H1 (cell line): ENCODE measurements around the gene TOGARAM1. TPM values are rescaled to one million over a fixed set of nuclear protein-coding genes. Genes with fewer than 3 reads are reported as not detected.

ENCODE experiments used
- CTCF ChIA-PET: fragments of 300-600 bp; sonication (Branson Sonifier 250); formaldehyde crosslinking; loops from one replicate; lab custom pipeline; 2021; ENCODE audit not compliant: partially characterized antibody; lab: Charles Lee
- POLR2A ChIA-PET: fragments of 300-600 bp; sonication (Branson Sonifier 250); formaldehyde crosslinking; loops from one replicate; lab custom pipeline; 2021; ENCODE audit warnings: inconsistent platforms; ENCODE audit not compliant: partially characterized antibody; lab: Charles Lee
- DNase-seq, 2 experiments: peaks; one replicate each; pipeline versions ENCODE4 v3.0.0 to v3.0.0-alpha.2; 2010 to 2022; ENCODE audit warnings: low spot score in 2 of 2, low read depth in 1 of 2, mixed read lengths in 1 of 2
- FAIRE-seq: peaks from 2 replicates; lab custom pipeline; 2011; peaks lifted over from hg19 to GRCh38; lab: Jason Lieb, UNC
- H2AFZ ChIP-seq: 2 replicates; pipeline ENCODE4 v1.8.1; 2012; ENCODE audit warnings: low read length, inconsistent platforms
- H2AK5ac ChIP-seq: 2 replicates; pipeline ENCODE4 v1.6.1; 2013; ENCODE audit warnings: low read depth, low read length
- H2BK120ac ChIP-seq: replicated peaks from 2 replicates; pipeline ENCODE3; 2013; ENCODE audit warnings: low read depth, low read length, inconsistent platforms
- H2BK12ac ChIP-seq: 2 replicates; pipeline ENCODE4 v1.6.1; 2013; ENCODE audit warnings: low read depth, low read length
- H2BK15ac ChIP-seq: 2 replicates; pipeline ENCODE4 v1.6.1; 2013; ENCODE audit warnings: low read length
- H2BK20ac ChIP-seq: 2 replicates; pipeline ENCODE4 v1.6.1; 2013; ENCODE audit warnings: low read length
- H2BK5ac ChIP-seq: 2 replicates; pipeline ENCODE4 v1.6.1; 2013; ENCODE audit warnings: low read depth, low read length
- H3K14ac ChIP-seq: 2 replicates; pipeline ENCODE4 v1.6.1; 2013; ENCODE audit warnings: inconsistent platforms; ENCODE audit not compliant: insufficient read length
- H3K18ac ChIP-seq: 2 replicates; pipeline ENCODE4 v1.6.1; 2013; ENCODE audit warnings: low read length; ENCODE audit errors: extremely low read depth
- H3K23ac ChIP-seq: 2 replicates; pipeline ENCODE4 v1.6.1; 2013; ENCODE audit warnings: inconsistent platforms; ENCODE audit not compliant: insufficient read length
- H3K23me2 ChIP-seq: 2 replicates; pipeline ENCODE4 v1.6.1; 2013; ENCODE audit warnings: low read depth, low read length
- H3K27ac ChIP-seq: 2 replicates; pipeline ENCODE4 v1.6.1; 2011; ENCODE audit warnings: low read depth, low read length, inconsistent platforms
- H3K27me3 ChIP-seq, 4 experiments: replicated peaks in 1 of 4; 1 replicate in 1 of 4; 2 replicates in 3 of 4; pipeline versions ENCODE4 v1.6.1 to v1.8.1; 2011 to 2013; ENCODE audit warnings: low read length in 3 of 4, mild to moderate bottlenecking in 3 of 4, inconsistent platforms in 2 of 4, mixed read lengths in 2 of 4, moderate library complexity in 1 of 4; ENCODE audit not compliant: control insufficient read depth in 3 of 4, insufficient read depth in 3 of 4; ENCODE audit errors: extremely low read depth in 1 of 4
- H3K36me3 ChIP-seq, 4 experiments: 2 replicates each; pipeline versions ENCODE4 v1.6.1 to v1.8.1; 2011 to 2013; ENCODE audit warnings: mild to moderate bottlenecking in 4 of 4, low read length in 3 of 4, moderate library complexity in 2 of 4, control low read depth in 1 of 4, inconsistent platforms in 1 of 4; ENCODE audit not compliant: insufficient read depth in 4 of 4, control insufficient read depth in 2 of 4
- H3K4ac ChIP-seq: replicated peaks from 2 replicates; pipeline ENCODE3; 2013; ENCODE audit warnings: low read length, low read depth, mixed read lengths, inconsistent platforms; ENCODE audit not compliant: insufficient read length
- H3K4me1 ChIP-seq, 4 experiments: replicated peaks in 1 of 4; 1 replicate in 1 of 4; 2 replicates in 3 of 4; pipeline versions ENCODE4 v1.6.1 to v1.8.1; 2011 to 2013; ENCODE audit warnings: low read length in 3 of 4, inconsistent platforms in 2 of 4, mixed read lengths in 1 of 4; ENCODE audit not compliant: insufficient read depth in 4 of 4, control insufficient read depth in 3 of 4
- H3K4me2 ChIP-seq, 2 experiments: 2 replicates each; pipeline versions ENCODE4 v1.6.1 to v1.8.1; 2011 to 2013; ENCODE audit warnings: low read depth in 2 of 2, low read length in 2 of 2, control low read depth in 1 of 2, inconsistent platforms in 1 of 2, mild to moderate bottlenecking in 1 of 2; ENCODE audit not compliant: insufficient read depth in 1 of 2
- H3K4me3 ChIP-seq, 4 experiments: fragments of 200-600, 300-600 bp in 1 of 4; sonication (generic), shearing (Covaris generic), sonication (Bioruptor Twin) in 1 of 4; 2 replicates each; pipeline versions ENCODE4 v1.5.1 to v1.8.1; 2011 to 2016; ENCODE audit warnings: low read length in 4 of 4, low read depth in 3 of 4, control low read depth in 2 of 4, inconsistent platforms in 2 of 4, mild to moderate bottlenecking in 2 of 4, mixed read lengths in 1 of 4, moderate library complexity in 1 of 4; ENCODE audit not compliant: insufficient read depth in 2 of 4; ENCODE audit errors: extremely low read depth in 1 of 4
- H3K56ac ChIP-seq: replicated peaks from 2 replicates; pipeline ENCODE3; 2013; ENCODE audit warnings: low read depth, mild to moderate bottlenecking, mixed read lengths, low read length, inconsistent platforms; ENCODE audit not compliant: insufficient read length
- H3K79me1 ChIP-seq: 2 replicates; pipeline ENCODE4 v1.6.1; 2013; ENCODE audit warnings: low read depth, low read length, control low read depth
- H3K79me2 ChIP-seq, 2 experiments: 2 replicates each; pipeline versions ENCODE4 v1.6.1 to v1.8.1; 2012 to 2013; ENCODE audit warnings: low read length in 2 of 2, mild to moderate bottlenecking in 2 of 2, inconsistent platforms in 1 of 2; ENCODE audit not compliant: insufficient read depth in 2 of 2, control insufficient read depth in 1 of 2
- H3K9ac ChIP-seq, 4 experiments: replicated peaks in 1 of 4; 1 replicate in 1 of 4; 2 replicates in 3 of 4; pipeline versions ENCODE4 v1.6.1 to v1.8.1; 2011 to 2013; ENCODE audit warnings: low read depth in 3 of 4, low read length in 3 of 4, control low read depth in 2 of 4, mild to moderate bottlenecking in 2 of 4, moderate library complexity in 2 of 4, inconsistent platforms in 1 of 4; ENCODE audit errors: extremely low read depth in 1 of 4
- H3K9me3 ChIP-seq, 2 experiments: 2 replicates each; pipeline versions ENCODE4 v1.6.1 to v1.8.1; 2012 to 2013; ENCODE audit warnings: mild to moderate bottlenecking in 2 of 2, moderate library complexity in 2 of 2, control low read depth in 1 of 2, inconsistent platforms in 1 of 2, low read depth in 1 of 2, low read length in 1 of 2, mixed read lengths in 1 of 2; ENCODE audit not compliant: insufficient read depth in 2 of 2
- H4K20me1 ChIP-seq, 2 experiments: replicated peaks in 1 of 2; 2 replicates each; pipeline versions ENCODE3 to v1.8.1; 2011 to 2013; ENCODE audit warnings: inconsistent platforms in 2 of 2, low read length in 2 of 2, mild to moderate bottlenecking in 1 of 2; ENCODE audit not compliant: insufficient read depth in 2 of 2, control insufficient read depth in 1 of 2
- H4K5ac ChIP-seq: 2 replicates; pipeline ENCODE4 v1.6.1; 2013; ENCODE audit warnings: low read length, low read depth, mixed read lengths, inconsistent platforms; ENCODE audit not compliant: insufficient read length
- H4K8ac ChIP-seq: 2 replicates; pipeline ENCODE4 v1.8.0; 2013; ENCODE audit warnings: mild to moderate bottlenecking, moderate library complexity, low read length, inconsistent platforms; ENCODE audit not compliant: insufficient read depth; ENCODE audit errors: extremely low read depth
- H4K91ac ChIP-seq: replicated peaks from 2 replicates; pipeline ENCODE3; 2013; ENCODE audit warnings: low read length, mixed read lengths, inconsistent platforms; ENCODE audit not compliant: insufficient read length
- BACH1 ChIP-seq: IDR thresholded peaks from 2 replicates; pipeline ENCODE4 v1.6.1; 2012; ENCODE audit warnings: low read length, improper control_type of control experiment
- BCL11A ChIP-seq, 2 experiments: IDR thresholded peaks; one replicate each; pipeline ENCODE4 v1.6.1; 2011; ENCODE audit warnings: low read depth in 2 of 2, low read length in 2 of 2, mild to moderate bottlenecking in 2 of 2
- CHD1 ChIP-seq: IDR thresholded peaks from 2 replicates; pipeline ENCODE4 v1.6.1; 2012; ENCODE audit warnings: low read depth, low read length, improper control_type of control experiment
- CREB1 ChIP-seq: IDR thresholded peaks from 2 replicates; pipeline ENCODE4 v1.6.1; 2012; ENCODE audit warnings: inconsistent platforms
- EP300 ChIP-seq, 2 experiments: IDR thresholded peaks; 1 replicate in 1 of 2; 2 replicates in 1 of 2; pipeline ENCODE4 v1.6.1; 2011 to 2012; ENCODE audit warnings: low read depth in 2 of 2, low read length in 2 of 2, mild to moderate bottlenecking in 2 of 2, borderline replicate concordance in 1 of 2, inconsistent platforms in 1 of 2, moderate library complexity in 1 of 2
- EZH2 ChIP-seq: fragments of 200-600 bp; sonication (generic); IDR thresholded peaks from 2 replicates; pipeline ENCODE4 v1.7.1; 2012; ENCODE audit warnings: low read depth, mild to moderate bottlenecking, moderate library complexity, low read length, inconsistent platforms; ENCODE audit not compliant: severe bottlenecking
- GABPA ChIP-seq: IDR thresholded peaks from 2 replicates; pipeline ENCODE4 v1.6.1; 2011; ENCODE audit warnings: mild to moderate bottlenecking, low read length, moderate library complexity, borderline replicate concordance; ENCODE audit not compliant: insufficient read depth
- HDAC2 ChIP-seq, 2 experiments: fragments of 300-600 bp in 1 of 2; sonication (generic) in 1 of 2; IDR thresholded peaks; 2 replicates each; pipeline ENCODE4 v1.6.1; 2011 to 2012; ENCODE audit warnings: low read depth in 2 of 2, low read length in 2 of 2, mild to moderate bottlenecking in 2 of 2, moderate library complexity in 2 of 2, borderline replicate concordance in 1 of 2, inconsistent platforms in 1 of 2
- JUND ChIP-seq: IDR thresholded peaks from 2 replicates; pipeline ENCODE4 v1.6.1; 2011; ENCODE audit warnings: mild to moderate bottlenecking, improper control_type of control experiment, low read length
- KDM1A ChIP-seq: fragments of 200-600, 300-600 bp; sonication (generic); IDR thresholded peaks from 2 replicates; pipeline ENCODE4 v1.7.1; 2016; ENCODE audit warnings: mild to moderate bottlenecking, low read length, borderline replicate concordance
- KDM5A ChIP-seq: fragments of 200-600 bp; IDR thresholded peaks from 2 replicates; pipeline ENCODE4 v1.7.1; 2012; ENCODE audit warnings: mild to moderate bottlenecking, low read length, inconsistent platforms, mixed read lengths
- NRF1 ChIP-seq: IDR thresholded peaks from 2 replicates; pipeline ENCODE4 v1.6.1; 2011; ENCODE audit warnings: mild to moderate bottlenecking, low read depth, low read length, improper control_type of control experiment
- POLR2AphosphoS5 ChIP-seq: IDR thresholded peaks from 2 replicates; pipeline ENCODE4 v1.6.1; 2011; ENCODE audit warnings: low read depth, low read length
- SIN3A ChIP-seq, 2 experiments: IDR thresholded peaks in 1 of 2; conservative IDR thresholded peaks in 1 of 2; 2 replicates each; pipeline ENCODE4 v1.6.1; 2011 to 2012; ENCODE audit warnings: low read length in 2 of 2, improper control_type of control experiment in 1 of 2, low read depth in 1 of 2, mild to moderate bottlenecking in 1 of 2
- WGBS, 2 experiments: shearing (Covaris generic) in 1 of 2; methylation state at CpG; one replicate each; pipeline versions ENCODE4 v1.1.6 to v1.1.7; 2013 to 2015; ENCODE audit warnings: low lambda C conversion rate in 2 of 2, mixed read lengths in 2 of 2, inconsistent platforms in 1 of 2, low coverage in 1 of 2, missing lambda C conversion rate in 1 of 2; ENCODE audit not compliant: insufficient replicate concordance in 2 of 2, insufficient coverage in 1 of 2, insufficient read length in 1 of 2; ENCODE audit errors: extremely low coverage in 1 of 2, missing lambda C conversion rate in 1 of 2; 5-methylcytosine and 5-hydroxymethylcytosine counted together
- polyA plus RNA-seq, 7 experiments: library from polyadenylated mRNA; depleted of rRNA in 3 of 7; stranded (reverse) in 5 of 7; unstranded in 2 of 7; fragments of >200 nt in 5 of 7; fragments of 200-250 nt in 2 of 7; gene quantifications; 1 replicate in 5 of 7; 2 replicates in 1 of 7; 4 replicates in 1 of 7; pipeline versions ENCODE4 v1.2.1 to v1.2.3, GENCODE V29; 2011 to 2013; ENCODE audit warnings: missing spikeins in 2 of 7, mixed read lengths in 2 of 7
- total RNA-seq: library from RNA; stranded (reverse); fragmentation: NEBNext Ultra II Directional; extraction: Animal tissue kit (Norgen Biotek cat#: 25700); gene quantifications from 2 replicates; pipeline ENCODE4 v1.2.1, GENCODE V29; 2021

TOGARAM1 gene
- total and polyA plus RNA-seq, 2 of the 8 experiments (the other 6 are each of a cell fraction or from before 2014, with no cell fraction given) = 2.5 to 6.8 TPM

DNA sequence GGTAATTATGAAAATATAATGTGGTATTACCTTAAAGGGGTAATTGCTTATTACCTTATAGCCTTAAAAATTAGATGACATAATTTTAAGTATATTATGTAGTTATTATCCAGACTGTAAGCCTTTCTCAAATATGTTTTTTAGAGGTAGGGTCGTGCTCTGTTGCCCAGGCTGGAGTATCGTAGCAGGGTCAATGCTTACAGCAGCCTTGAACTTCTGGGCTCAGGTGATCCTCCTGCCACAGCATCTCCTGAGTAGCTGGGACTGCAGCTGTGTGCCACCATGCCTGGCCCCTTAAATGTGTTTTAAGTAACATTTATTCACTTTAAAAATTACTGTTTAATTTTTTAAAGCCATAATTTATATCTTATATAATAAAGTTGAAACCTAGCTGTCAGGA is 132.3 kb downstream of the TOGARAM1 start:
- 90% methylated on average over 2 of the region's 2 CpGs; no CpG with 5 or more reads in 1 of the 2 experiments for WGBS, 2 experiments
- no peak overlapping the region for H3K4ac ChIP-seq
- no peak overlapping the region for H2BK12ac ChIP-seq
- H2BK5ac ChIP-seq = no peak overlapping the region
- peaks cover 7 to 59% of the 10 kb centered on the region in 2 experiments; a peak in 3 of 4 replicates for H3K79me2 ChIP-seq
- H2AK5ac ChIP-seq = no peak overlapping the region
- FAIRE-seq (no peak), DNase-seq (no peak)
- H2AFZ ChIP-seq = no peak overlapping the region
- no peak overlapping the region for H3K9ac ChIP-seq
- no peak overlapping the region for H3K27ac ChIP-seq
- H2BK20ac ChIP-seq = no peak overlapping the region
- no peak overlapping the region for H4K91ac ChIP-seq
- H3K36me3 ChIP-seq = peaks cover 3 to 35% (median 15%) of the 10 kb centered on the region in 4 experiments; a peak in 7 of 8 replicates
- H3K4me3 ChIP-seq = no peak overlapping the region
- no peaks in the 10 kb centered on the region for H3K4me1 ChIP-seq
- no peaks in the 10 kb centered on the region for H3K9me3 ChIP-seq
- POLR2A ChIA-PET = no interaction called here
- H4K8ac ChIP-seq = no peak overlapping the region
- H3K23me2 ChIP-seq = no peaks in the 10 kb centered on the region
- no peaks in the 10 kb centered on the region; the same call in 1 of the 2 replicates for H3K79me1 ChIP-seq
- no peak overlapping the region for H4K5ac ChIP-seq
- CTCF ChIA-PET = interaction anchor here (1.4 to 1.7 kb wide), 2 partner anchors 35 to 181 kb away, joined by 3 to 4 read pairs; no protein-coding TSS in a partner anchor
- H3K14ac ChIP-seq = no peak overlapping the region
- no peak overlapping the region for H3K23ac ChIP-seq
- H3K4me2 ChIP-seq = no peak overlapping the region
- H2BK15ac ChIP-seq = no peak overlapping the region
- no peak overlapping the region for H2BK120ac ChIP-seq
- no peaks in the 10 kb centered on the region for H3K27me3 ChIP-seq
- no peak overlapping the region for H3K18ac ChIP-seq
- peaks cover 7% of the 10 kb centered on the region in 2 experiments for H4K20me1 ChIP-seq
- no peak overlapping the region for H3K56ac ChIP-seq
- TF ChIP-seq GABPA (no peak), CHD1 (no peak), BCL11A (IDR thresholded peaks at IDR 0.05; ENCODE audit: low read depth in 2 of 2, low read length in 2 of 2) (no peak), KDM5A (no peak), SIN3A (conservative IDR thresholded peaks at IDR 0.05 in 1 of 2, IDR thresholded peaks at IDR 0.05 in 1 of 2; ENCODE audit: low read depth in 1 of 2, low read length in 2 of 2) (no peak), KDM1A (no peak), POLR2AphosphoS5 (no peak), EP300 (IDR thresholded peaks at IDR 0.05; ENCODE audit: borderline replicate concordance in 1 of 2, low read depth in 2 of 2, low read length in 2 of 2) (no peak), JUND (no peak), HDAC2 (IDR thresholded peaks at IDR 0.05; ENCODE audit: borderline replicate concordance in 1 of 2, low read depth in 2 of 2, low read length in 2 of 2) (no peak), NRF1 (no peak), BACH1 (no peak), CREB1 (no peak), EZH2 (no peak)
